HTERT RPE-1 (cell line): ENCODE results near the gene KANSL1L.

Source experiments
- in situ Hi-C: fragments of 300-500 bp; cut with MboI; formaldehyde crosslinking; loops from 4 replicates; pipeline ENCODE4 v1.14.3; 2020; ENCODE audit warnings: low sequenced_read_pairs

Gene KANSL1L

GRCh38 chr2:210179351-210179990 is 8.3 kb upstream of the KANSL1L start:
- in situ Hi-C loops, result loop anchor here (25.0 kb wide), 1 partner anchor 242 kb away; no protein-coding TSS in a partner anchor

- in situ Hi-C loops, result loop anchor here (25.0 kb wide), 1 partner anchor 240 kb away; no protein-coding TSS in a partner anchor
Measured at GRCh38 chr2:210177769-210178168, 6.6 kb upstream of the KANSL1L start.

- in situ Hi-C loops, result loop anchor here (25.0 kb wide), 1 partner anchor 240 kb away; no protein-coding TSS in a partner anchor
Measured at GRCh38 chr2:210177115-210177514, 5.9 kb upstream of the KANSL1L start.

- in situ Hi-C loops, result no loop called here
Measured at GRCh38 chr2:210174086-210174485, 2.9 kb upstream of the KANSL1L start.

GRCh38 chr2:210172219-210172575 is 988 bp upstream of the KANSL1L start:
- in situ Hi-C loops, result no loop called here

GRCh38 chr2:210170446-210171303 is 534 bp downstream of the KANSL1L start:
- in situ Hi-C loops, result no loop called here

- in situ Hi-C loops, result no loop called here
Measured at GRCh38 chr2:210170196-210170445, 1.1 kb downstream of the KANSL1L start.

- in situ Hi-C loops, result no loop called here
Measured at GRCh38 chr2:210169516-210170195, 1.6 kb downstream of the KANSL1L start.

- in situ Hi-C loops, result no loop called here
Measured at GRCh38 chr2:210167227-210167626, 4.0 kb downstream of the KANSL1L start.

- in situ Hi-C loops, result no loop called here
Measured at GRCh38 chr2:210162466-210163124, 8.6 kb downstream of the KANSL1L start.

- in situ Hi-C loops, result no loop called here
Measured at GRCh38 chr2:210159059-210159458, 12.2 kb downstream of the KANSL1L start.

GRCh38 chr2:210158236-210158635 is 13.0 kb downstream of the KANSL1L start:
- in situ Hi-C loops, result no loop called here

- in situ Hi-C loops, result no loop called here
Measured at GRCh38 chr2:210157526-210157925, 13.7 kb downstream of the KANSL1L start.

- in situ Hi-C loops, result no loop called here
Measured at GRCh38 chr2:210147614-210148013, 23.6 kb downstream of the KANSL1L start.

GRCh38 chr2:210132239-210132638 is 39.0 kb downstream of the KANSL1L start:
- in situ Hi-C loops, result no loop called here

- in situ Hi-C loops, result no loop called here
Measured at GRCh38 chr2:210128961-210129360, 42.2 kb downstream of the KANSL1L start.

GRCh38 chr2:210113614-210114235 is 57.5 kb downstream of the KANSL1L start:
- in situ Hi-C loops, result no loop called here

GRCh38 chr2:210112871-210113270 is 58.3 kb downstream of the KANSL1L start:
- in situ Hi-C loops, result no loop called here

- in situ Hi-C loops, result no loop called here
Measured at GRCh38 chr2:210099940-210100339, 71.3 kb downstream of the KANSL1L start.

- in situ Hi-C loops, result no loop called here
Measured at GRCh38 chr2:210094787-210095186, 76.4 kb downstream of the KANSL1L start.

- in situ Hi-C loops, result no loop called here
Measured at GRCh38 chr2:210092791-210093190, 78.4 kb downstream of the KANSL1L start.
